Measurements from ENCODE around the gene RHCG. TPM values are rescaled to one million over a fixed set of nuclear protein-coding genes. Genes with fewer than 3 reads are reported as not detected.

The RHCG gene
- total and polyA plus RNA-seq, 10 donors = 0.23 to 1.6 (median 0.30) TPM; not detected in 7

DNA sequence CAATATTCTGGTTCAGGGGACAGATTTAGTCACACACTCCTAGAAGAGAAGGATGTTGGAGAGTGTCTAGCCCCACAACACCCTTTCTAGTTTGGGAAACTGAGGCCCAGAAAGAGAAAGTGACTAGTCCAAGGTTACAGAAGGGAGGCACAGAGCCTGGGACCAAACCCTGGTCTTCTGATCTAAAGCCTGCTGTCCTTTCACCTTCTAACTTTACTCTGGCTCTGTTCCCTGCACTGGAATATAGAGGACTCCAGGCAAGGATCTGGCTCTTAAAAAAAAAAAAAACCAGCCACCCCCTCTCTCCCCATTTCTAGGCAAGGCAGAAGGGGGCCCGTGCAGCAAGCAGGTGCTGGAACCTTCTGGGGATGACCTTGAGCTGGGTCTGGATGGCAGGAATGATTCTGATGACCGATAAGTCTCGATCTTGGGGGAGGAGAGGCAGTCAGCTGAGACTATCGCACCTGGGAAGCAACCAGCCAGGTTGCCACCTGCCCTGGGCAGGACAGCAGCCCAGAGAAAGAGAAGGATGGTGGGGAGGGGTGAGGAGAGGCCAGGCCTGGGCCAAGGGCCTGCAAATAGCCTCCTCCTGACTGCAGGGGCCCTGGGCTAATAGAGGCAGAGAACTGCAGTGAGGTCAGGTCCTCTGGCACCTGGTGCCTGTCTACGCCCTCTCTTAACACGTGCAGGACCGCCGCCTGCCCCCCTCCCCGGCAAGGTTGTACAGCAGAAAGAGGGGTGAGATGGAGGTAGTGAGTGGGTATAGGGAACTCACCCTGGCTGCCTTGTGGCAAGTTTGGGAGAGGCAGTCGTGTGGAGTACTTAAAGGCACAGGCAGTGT, 30.4 kb upstream of the RHCG start:
- Histone ChIP-seq H3K27me3 (replicated peaks in 1 of 7) (peaks cover 0 to 12% (median 0%) of the 10 kb centered on the region in 7 donors), H3K9me3 (no peaks in the 10 kb centered on the region), H3K4me1 (no peaks in the 10 kb centered on the region), H3K36me3 (no peaks in the 10 kb centered on the region), H3K27ac (no peak overlapping the region), H3K4me3 (no peak overlapping the region)
- no peak for DNase-seq
- TF ChIP-seq POLR2AphosphoS5 (IDR thresholded peaks at IDR 0.05) = no peak
- TF ChIP-seq POLR2A (IDR thresholded peaks at IDR 0.05) = no peak
- intact Hi-C loops (cut with DNase I; ENCODE audit: low total_unique reads) = no loop called here
- 80 to 89% (median 84%) methylated on average over 9 to 10 of the region's 10 CpGs for WGBS, 5 donors

DNA sequence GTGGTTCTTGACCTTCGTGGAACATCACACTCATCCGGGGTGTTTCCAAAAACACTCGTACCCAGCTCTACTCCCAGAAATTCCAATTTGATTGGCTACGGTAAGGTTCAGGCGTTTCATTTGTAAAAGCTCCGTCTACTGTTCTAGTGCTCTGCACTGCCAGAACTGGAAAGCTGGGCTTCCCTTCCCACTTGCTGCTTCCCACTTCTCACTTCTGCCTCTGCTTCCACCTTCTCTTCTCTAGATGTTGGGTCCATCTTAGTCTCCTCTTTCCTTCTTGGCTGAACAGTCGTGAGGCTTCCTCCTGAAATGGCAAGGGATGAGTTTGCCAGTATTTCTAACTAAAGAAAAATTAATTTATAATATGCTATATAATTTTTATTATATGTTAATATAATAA, 29.8 kb upstream of the RHCG start:
- no peak overlapping the region for H3K27ac ChIP-seq
- DNase-seq = no peak
- TF ChIP-seq POLR2AphosphoS5 (IDR thresholded peaks at IDR 0.05) = no peak
- TF ChIP-seq POLR2A (IDR thresholded peaks at IDR 0.05) = no peak
- TF ChIP-seq, protein P1, sequence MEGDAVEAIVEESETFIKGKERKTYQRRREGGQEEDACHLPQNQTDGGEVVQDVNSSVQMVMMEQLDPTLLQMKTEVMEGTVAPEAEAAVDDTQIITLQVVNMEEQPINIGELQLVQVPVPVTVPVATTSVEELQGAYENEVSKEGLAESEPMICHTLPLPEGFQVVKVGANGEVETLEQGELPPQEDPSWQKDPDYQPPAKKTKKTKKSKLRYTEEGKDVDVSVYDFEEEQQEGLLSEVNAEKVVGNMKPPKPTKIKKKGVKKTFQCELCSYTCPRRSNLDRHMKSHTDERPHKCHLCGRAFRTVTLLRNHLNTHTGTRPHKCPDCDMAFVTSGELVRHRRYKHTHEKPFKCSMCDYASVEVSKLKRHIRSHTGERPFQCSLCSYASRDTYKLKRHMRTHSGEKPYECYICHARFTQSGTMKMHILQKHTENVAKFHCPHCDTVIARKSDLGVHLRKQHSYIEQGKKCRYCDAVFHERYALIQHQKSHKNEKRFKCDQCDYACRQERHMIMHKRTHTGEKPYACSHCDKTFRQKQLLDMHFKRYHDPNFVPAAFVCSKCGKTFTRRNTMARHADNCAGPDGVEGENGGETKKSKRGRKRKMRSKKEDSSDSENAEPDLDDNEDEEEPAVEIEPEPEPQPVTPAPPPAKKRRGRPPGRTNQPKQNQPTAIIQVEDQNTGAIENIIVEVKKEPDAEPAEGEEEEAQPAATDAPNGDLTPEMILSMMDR (IDR thresholded peaks at IDR 0.05 in 8 of 11, conservative IDR thresholded peaks at IDR 0.05 in 3 of 11) = no peak
- H3K27me3 ChIP-seq (replicated peaks in 1 of 7) = peaks cover 0 to 12% (median 0%) of the 10 kb centered on the region in 7 donors
- WGBS, 5 donors = 88 to 92% (median 90%) methylated on average over 7 of the region's 7 CpGs
- intact Hi-C loops (cut with DNase I; ENCODE audit: low total_unique reads) = no loop called here
- H3K4me3 ChIP-seq = no peak overlapping the region
- peaks cover 0 to 2% (median 0%) of the 10 kb centered on the region in 8 donors for H3K9me3 ChIP-seq
- H3K36me3 ChIP-seq = no peaks in the 10 kb centered on the region
- H3K4me1 ChIP-seq = no peaks in the 10 kb centered on the region

DNA sequence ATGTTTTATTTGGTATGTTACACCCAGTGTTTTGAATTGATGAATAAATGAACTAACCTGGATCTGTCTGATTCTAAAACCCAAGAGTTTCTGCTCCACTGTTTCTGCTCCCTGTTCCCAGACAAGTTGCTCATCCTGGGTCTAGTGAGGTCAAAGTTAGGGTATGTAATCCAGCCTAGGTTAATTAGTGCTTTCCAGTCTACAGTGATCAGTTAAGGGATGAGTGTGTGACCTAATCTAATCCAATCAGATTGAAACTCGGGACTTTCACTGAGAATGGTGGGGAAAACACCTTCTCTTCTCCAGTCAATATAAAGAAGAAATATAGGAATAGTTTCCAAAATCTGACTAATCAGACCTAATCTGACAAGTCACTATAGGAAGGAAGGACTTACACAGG, 27.8 kb upstream of the RHCG start:
- 74 to 85% (median 80%) methylated on average over 1 of the region's 1 CpG for WGBS, 5 donors
- Histone ChIP-seq H3K4me1 (no peaks in the 10 kb centered on the region), H3K9me3 (peaks cover 0 to 12% (median 0%) of the 10 kb centered on the region in 8 donors), H3K36me3 (no peaks in the 10 kb centered on the region), H3K27ac (no peak overlapping the region), H3K4me3 (no peak overlapping the region), H3K27me3 (replicated peaks in 1 of 7) (peaks cover 0 to 16% (median 0%) of the 10 kb centered on the region in 7 donors)
- intact Hi-C loops (cut with DNase I; ENCODE audit: low total_unique reads) = no loop called here
- no peak for DNase-seq
- TF ChIP-seq POLR2AphosphoS5 (IDR thresholded peaks at IDR 0.05) (no peak), POLR2A (IDR thresholded peaks at IDR 0.05) (no peak)
- TF ChIP-seq, protein P1 (IDR thresholded peaks at IDR 0.05 in 8 of 11, conservative IDR thresholded peaks at IDR 0.05 in 3 of 11) = no peak

DNA sequence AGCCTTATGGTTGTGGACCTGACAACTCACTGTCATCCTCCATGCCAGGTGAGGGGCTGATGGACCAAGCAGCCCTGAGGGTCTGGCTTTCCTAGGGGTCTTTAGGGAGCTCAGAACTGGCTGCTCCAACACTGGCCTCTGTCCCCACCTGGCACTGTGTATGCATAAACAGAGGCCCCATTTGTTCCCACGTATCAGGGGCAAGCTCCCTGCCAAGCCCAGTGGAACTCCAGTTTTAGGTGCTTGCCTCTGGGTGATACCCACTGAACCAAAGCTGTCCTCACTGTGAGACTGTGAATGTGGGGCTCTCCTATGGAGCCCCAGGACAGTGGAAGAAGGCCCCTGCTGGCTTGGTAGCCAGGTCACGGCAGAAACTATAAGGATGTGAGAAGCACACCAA, 26.7 kb upstream of the RHCG start:
- Histone ChIP-seq H3K27me3 (replicated peaks in 1 of 7) (peaks cover 0 to 24% (median 0%) of the 10 kb centered on the region in 7 donors), H3K27ac (no peak overlapping the region), H3K9me3 (peaks cover 0 to 12% (median 0%) of the 10 kb centered on the region in 8 donors), H3K4me1 (no peaks in the 10 kb centered on the region), H3K4me3 (no peak overlapping the region), H3K36me3 (no peaks in the 10 kb centered on the region)
- intact Hi-C loops (cut with DNase I; ENCODE audit: low total_unique reads) = no loop called here
- TF ChIP-seq POLR2AphosphoS5 (IDR thresholded peaks at IDR 0.05) = no peak
- TF ChIP-seq, protein P1 (IDR thresholded peaks at IDR 0.05 in 8 of 11, conservative IDR thresholded peaks at IDR 0.05 in 3 of 11) = no peak
- DNase-seq = no peak
- WGBS, 5 donors = 64 to 82% (median 72%) methylated on average over 2 of the region's 2 CpGs

Measured in spleen (tissue), 11 donors.